Adrenal gland (tissue), 5 donors: Measurements from ENCODE around the gene SPON2.

ENCODE experiments used
- POLR2A ChIP-seq, 2 donors: fragments of 450-650 bp; IDR thresholded peaks; one replicate each; pipeline ENCODE4 v1.6.1; 2017; ENCODE audit warnings: antibody characterized with exemption in 2 of 2, mild to moderate bottlenecking in 2 of 2, moderate library complexity in 1 of 2
- TF ChIP-seq, protein P1 (sequence below), 6 experiments: fragments of 450-650 bp in 4 of 6; fragments of 200-600 bp in 2 of 6; sonication (generic) in 1 of 6; IDR thresholded peaks; 1 replicate in 5 of 6; 2 replicates in 1 of 6; pipeline versions ENCODE4 v1.5.1 to v1.8.0; 2016 to 2021; ENCODE audit warnings: antibody characterized with exemption in 6 of 6, mild to moderate bottlenecking in 2 of 6, moderate library complexity in 1 of 6
- donor health status: DM: no; HTN: no; CAD: no.

DNA sequence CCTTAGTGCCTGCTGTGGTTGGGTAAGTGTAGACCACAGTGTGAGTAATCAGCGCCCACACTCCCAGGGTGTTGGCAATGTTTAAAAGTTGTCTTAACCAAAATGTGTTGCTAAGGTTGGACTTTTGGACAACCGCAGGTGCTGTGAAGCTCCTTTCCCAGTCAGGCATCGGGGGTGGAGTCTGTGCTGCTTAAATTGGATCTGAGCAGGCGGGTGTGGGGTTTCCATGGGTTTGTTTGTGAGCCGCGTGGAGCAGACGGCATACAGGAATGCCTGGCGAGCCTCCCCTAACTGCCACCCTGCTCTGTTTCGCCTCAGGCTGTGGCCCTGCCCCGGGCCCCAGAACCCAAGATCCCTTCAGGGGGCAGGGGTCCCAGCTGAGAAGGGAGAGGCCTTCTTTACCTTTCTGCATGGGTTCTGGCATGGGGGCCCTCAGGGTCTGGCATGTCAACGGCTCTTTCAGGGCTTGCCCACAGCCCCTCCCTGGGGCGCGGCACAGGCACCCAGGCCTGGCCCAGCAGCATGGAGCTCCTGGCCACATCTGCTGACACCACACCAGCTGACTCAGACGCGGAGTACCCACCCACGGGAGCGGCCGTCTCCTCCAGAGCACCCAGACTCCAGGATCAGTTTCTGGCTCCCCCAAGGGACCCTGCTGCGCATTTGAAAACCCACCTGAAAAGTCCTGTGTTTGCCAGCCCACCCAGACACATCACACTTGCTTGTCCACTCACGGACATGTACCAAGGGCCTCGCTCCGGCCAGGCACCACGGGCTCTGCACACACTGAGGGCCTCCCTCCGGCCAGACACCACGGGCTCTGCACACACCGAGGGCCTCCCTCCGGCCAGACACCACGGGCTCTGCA lies 5.1 kb upstream of the SPON2 start:
- TF ChIP-seq, protein P1, sequence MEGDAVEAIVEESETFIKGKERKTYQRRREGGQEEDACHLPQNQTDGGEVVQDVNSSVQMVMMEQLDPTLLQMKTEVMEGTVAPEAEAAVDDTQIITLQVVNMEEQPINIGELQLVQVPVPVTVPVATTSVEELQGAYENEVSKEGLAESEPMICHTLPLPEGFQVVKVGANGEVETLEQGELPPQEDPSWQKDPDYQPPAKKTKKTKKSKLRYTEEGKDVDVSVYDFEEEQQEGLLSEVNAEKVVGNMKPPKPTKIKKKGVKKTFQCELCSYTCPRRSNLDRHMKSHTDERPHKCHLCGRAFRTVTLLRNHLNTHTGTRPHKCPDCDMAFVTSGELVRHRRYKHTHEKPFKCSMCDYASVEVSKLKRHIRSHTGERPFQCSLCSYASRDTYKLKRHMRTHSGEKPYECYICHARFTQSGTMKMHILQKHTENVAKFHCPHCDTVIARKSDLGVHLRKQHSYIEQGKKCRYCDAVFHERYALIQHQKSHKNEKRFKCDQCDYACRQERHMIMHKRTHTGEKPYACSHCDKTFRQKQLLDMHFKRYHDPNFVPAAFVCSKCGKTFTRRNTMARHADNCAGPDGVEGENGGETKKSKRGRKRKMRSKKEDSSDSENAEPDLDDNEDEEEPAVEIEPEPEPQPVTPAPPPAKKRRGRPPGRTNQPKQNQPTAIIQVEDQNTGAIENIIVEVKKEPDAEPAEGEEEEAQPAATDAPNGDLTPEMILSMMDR (IDR thresholded peaks at IDR 0.05), result no peak
- no peak for TF ChIP-seq POLR2A (IDR thresholded peaks at IDR 0.05)
